Measurements from ENCODE around the gene ANGPTL4.
A peak's percentile ranks its signal among the peaks of the same experiment; 100 is the strongest.
"Not testable (repeated sequence)": the region's sequence is repeated elsewhere in the genome, so short reads cannot be mapped to it uniquely, and the experiment has no call there.

ANGPTL4 gene

DNA sequence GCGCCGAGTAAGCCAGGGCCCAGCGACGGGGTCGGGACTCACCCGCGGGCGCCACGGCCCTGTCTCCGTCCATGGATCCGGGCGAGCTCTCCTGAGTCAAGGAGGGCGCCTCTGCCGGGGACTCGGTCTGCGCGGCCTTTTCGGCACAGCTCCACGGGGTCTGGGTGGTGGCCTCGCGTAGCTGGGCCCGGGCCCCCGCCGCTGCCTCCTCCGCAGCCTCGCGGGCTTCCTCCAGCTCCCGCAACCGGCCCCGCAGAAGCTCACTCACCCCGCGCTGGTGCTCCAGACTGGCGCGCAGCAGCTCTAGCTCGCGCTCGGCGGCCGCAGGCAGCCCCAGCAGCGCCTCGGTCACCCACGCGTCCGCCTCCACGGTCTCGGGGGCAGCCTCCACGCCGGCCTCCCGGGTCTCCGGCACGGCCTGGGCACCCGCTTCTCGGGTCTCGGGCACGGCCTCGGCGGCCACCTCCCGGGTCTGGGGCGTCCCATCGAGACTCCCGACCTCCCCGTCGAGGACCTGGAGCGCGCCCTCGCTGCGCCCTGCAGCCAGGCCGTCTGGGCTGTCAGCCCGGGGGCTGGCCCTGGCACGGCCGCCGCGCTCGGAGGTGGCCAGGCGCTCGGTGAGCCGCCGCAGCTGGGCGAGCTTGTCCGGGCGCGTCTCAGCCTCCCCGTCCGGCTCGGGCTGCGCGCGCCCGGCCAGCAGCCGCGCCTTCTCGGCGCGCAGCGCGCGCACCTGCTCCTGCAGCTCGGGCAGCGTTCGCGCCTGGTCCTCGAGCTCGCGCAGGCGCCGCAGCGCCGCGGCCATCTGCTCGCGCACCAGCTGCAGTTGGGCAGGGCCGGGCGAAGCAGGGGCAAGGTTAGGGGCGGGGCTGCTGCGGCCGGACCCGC is 29.3 kb upstream of the ANGPTL4 start:
- DNase-seq (ENCODE audit: low read depth) = no peak

DNA sequence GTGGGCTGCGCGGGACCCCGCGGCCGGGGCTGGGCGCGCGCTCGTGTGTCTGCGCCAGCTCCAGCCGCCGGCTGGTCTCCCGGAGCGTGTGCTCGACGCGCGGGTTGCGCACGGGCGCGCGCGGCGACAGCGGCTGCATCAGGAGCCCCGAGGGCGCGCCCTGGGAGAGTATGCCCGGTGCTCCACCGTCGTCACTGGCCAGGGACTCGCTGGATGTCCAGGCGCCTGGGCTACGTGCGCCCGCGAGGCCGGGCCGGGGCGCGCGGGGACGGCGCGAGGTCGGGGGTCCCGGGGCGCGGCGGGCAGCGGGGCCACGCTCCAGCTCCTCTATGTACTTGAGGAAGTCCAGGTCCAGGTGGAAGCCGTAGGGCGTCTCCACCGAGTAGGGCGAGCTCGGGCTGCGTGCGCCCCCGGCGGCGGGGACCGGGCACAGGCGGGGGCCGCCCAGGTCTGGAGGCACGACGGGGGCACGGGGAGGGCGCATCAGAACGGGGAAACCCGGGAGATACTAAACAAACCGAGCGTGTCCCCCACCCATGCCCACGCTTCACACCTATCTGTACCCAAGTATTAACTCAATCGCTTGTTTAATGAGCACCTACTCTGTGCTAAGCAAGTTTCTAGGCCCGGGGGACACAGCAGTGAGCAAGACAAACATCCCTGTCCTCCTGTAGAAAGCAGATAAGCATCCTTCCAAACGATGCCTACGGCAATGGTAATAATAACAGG is 28.4 kb upstream of the ANGPTL4 start:
- DNase-seq (ENCODE audit: low read depth) = no peak

DNA sequence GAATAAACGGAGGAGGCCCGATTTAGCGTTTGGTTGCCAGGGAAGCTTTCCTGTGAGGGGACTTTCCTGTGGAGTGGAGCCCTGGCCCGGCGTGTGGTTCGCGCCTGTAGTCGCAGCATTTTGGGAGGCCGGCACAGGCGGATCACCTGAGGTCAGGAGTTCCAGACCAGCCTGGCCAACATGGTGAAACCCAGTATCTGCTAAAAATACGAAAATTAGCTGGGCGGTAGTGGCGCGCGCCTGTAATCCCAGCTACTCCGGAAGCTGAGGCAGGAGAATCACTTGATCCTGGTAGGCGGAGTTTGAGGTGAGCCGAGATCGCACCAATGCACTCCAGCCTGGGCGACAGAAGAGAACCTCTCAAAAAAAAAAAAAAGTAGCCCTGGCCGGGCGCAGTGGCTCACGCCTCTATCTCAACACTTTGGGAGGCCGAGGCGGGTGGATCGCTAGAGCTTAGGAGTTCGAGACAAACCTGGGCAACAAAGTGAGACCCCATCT is 27.8 kb upstream of the ANGPTL4 start:
- DNase-seq (ENCODE audit: low read depth) = no peak

DNA sequence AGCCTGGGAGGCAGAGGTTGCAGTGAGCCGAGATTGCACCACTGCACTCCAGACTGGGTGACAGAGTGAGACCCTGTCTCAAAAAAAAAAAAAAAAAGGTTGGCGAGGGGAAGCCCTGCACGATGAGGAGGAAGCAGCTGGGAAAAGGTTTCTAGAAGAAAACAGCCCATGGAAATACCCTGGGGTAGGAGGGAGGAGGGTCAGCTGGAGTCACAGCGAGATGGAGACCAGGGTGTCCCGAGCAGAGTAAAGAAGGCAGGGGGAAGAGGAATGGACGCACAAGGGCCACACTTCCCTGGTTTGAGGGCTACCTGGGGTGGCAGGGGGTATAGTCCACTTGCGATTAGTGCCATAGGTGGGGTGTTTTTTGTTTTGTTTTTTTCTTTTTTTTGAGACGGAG is 27.3 kb upstream of the ANGPTL4 start:
- no peak for DNase-seq (ENCODE audit: low read depth)

DNA sequence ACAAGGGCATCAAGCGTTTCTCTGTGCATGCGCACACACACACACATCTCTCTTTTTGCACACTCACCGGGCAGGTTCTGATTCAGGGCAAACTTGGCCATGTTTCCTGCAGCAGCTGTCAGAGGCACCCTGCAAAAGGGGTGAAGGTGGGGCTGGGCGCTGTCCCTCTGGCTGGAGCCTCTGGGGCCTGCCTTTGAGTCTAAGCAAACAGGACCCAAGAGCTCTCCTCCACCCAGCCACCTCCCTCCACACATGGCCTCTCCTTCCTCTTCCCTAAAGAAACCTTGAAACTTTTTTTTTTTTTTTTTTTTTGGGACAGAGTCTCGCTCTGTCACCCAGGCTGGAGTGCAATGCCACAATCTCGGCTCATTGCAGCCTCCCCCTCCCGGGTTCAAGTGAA is 26.2 kb upstream of the ANGPTL4 start:
- DNase-seq (ENCODE audit: low read depth) = no peak

DNA sequence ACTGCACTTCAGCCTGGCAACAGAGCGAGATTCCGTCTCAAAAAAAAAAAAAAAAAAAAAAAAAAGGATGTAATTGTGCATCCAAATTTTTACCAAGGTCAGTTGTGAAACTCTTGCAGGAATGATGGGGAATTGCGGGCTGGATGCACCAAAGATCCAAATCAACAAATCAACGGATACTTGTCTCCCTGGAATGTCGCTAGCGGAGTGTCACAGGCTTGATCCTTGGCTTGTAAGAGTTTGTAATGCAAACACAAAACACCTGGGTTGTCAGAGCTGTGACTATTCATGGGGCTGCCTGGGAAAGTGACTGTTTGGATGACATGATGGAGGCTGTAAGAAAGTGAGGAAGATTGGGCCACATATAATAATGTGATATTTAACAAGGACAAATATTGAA is 25.1 kb upstream of the ANGPTL4 start:
- DNase-seq (ENCODE audit: low read depth) = no peak

DNA sequence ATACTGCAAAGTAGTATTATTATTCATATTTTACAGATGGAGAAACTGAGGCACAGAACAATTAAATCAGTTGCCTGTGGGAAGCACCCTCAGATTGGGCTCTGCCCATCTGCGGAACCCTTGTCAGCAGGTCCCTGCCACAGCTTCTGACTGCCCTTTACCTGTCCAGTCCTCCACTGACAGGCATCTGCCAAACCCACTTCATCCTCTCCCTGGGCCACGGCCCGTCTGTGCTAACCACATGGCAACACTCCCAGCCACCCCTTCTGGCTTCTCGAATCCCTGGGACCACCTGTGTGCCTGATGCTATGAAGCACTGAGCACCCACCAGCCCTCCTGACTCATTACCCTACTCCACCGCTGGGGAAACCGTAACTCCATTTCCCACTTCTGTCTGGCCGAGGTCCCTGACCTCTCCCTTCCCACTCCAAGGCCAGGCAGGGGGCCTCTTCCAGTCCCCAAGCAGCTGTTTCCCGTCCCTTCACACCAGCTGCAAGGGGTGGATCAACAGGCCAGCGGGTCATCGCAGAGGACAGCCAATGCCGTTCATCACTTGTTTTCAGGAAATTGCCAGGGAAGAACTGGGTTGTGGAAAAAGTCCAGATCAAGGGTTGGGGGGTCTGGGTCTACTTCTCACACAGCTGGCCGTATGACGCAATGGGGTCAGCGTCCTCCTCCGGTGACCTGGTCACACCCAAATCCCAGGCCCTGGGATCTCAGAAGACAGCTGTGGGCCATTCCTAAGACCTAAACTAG is 23.4 kb upstream of the ANGPTL4 start:
- DNase-seq (ENCODE audit: low read depth) = no peak

DNA sequence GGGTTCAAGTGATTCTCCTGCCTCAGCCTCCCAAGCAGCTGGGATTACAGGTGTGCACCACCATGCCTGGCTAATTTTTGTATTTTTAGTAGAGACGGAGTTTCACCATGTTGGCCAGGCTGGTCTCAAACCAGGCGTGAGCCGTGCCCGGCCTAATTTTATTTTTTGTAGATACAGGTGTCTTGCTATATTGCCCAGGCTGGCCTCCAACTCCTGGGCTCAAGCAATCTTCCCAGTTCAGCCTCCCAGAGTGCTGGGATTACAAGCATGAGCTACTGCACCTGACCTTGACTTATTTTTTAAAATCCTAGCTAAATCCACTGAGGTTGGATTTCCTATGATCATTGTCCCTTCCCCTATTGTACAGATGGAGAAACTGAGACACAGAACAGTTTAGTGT is 22.5 kb upstream of the ANGPTL4 start:
- not testable (repeated sequence) for DNase-seq (ENCODE audit: low read depth)

DNA sequence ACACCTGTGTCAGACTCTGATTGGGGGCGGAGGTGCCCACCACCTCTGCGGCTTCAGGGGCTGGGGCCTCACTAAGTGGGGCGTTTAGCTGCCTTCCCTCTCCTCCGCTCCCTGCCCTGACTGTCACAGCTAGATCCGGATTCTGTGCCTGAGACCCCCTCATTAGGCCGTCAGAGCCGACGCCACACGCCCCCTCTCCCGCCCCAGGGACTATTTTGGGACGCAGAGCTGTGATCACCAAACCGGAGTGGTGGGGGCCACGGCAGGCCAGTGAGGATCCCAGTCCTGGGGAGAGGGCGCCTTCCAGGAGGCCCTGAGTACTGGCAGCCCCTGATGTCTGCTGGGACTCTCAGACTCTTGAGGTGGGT is 21.7 kb upstream of the ANGPTL4 start:
- DNase-seq (ENCODE audit: low read depth) = no peak

DNA sequence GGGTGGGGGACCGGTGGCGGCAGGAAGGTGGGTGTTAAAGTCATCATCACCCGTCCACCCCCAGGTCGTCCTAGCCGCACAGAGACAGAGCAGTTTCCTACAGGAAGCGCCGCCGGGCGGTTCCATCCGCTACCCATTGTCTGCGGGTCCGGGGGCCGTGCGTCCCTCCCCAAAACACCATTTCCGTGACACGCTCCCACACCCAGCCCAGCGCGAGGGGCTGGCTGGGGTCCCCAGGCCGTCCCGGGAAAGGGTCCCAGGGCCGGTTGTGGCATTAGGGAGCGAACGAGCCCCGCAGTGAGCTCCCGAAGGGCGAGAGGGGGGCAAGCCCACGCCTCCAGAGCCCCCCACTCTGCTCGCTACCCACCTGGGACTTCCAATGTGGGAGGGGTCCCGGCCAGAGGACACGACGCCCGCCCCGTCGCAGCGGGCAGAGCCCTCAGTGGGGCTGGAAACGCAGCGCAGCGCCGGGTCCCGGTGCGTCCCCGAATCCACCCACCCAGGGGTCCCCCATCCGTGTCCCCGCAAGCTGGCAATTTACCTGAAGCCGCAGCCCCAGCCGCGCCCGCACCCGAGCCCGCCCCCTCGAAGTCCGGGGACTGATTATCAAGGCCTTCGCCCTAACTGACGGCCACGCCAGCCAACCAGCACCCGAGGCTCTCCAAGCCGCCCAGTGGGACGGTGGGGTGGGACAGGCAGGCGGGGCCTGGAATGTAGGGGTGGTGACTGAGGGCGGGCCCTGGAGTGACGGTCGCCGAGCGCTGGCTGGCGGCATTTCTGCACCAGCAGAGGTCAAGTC is 21.1 kb upstream of the ANGPTL4 start, which contains the start of gene KANK3:
Gene KANK3, minus strand, starts transcription at position 579 of the 799 bp plus-strand sequence. CDS start 5,434 bp downstream, outside the sequence.
- DNase-seq (ENCODE audit: low read depth) = peak; percentile 89

DNA sequence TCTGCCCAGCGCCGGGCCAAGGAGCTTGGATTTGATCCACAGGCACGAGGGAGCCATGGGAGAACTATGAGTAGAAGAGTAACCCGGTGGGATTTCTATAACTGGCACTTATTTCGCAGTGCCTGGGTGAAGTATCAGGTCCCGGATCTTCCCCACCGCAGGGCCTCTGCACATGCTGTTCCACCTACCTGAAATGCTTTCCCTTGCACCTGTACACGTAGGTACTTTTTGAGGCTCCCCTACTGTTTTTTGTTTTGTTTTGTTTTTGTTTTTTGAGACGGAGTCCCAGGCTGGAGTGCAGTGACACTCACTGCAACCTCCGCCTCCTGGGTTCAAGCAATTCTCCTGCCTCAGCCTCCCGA is 20.5 kb upstream of the ANGPTL4 start:
- DNase-seq (ENCODE audit: low read depth) = no peak

DNA sequence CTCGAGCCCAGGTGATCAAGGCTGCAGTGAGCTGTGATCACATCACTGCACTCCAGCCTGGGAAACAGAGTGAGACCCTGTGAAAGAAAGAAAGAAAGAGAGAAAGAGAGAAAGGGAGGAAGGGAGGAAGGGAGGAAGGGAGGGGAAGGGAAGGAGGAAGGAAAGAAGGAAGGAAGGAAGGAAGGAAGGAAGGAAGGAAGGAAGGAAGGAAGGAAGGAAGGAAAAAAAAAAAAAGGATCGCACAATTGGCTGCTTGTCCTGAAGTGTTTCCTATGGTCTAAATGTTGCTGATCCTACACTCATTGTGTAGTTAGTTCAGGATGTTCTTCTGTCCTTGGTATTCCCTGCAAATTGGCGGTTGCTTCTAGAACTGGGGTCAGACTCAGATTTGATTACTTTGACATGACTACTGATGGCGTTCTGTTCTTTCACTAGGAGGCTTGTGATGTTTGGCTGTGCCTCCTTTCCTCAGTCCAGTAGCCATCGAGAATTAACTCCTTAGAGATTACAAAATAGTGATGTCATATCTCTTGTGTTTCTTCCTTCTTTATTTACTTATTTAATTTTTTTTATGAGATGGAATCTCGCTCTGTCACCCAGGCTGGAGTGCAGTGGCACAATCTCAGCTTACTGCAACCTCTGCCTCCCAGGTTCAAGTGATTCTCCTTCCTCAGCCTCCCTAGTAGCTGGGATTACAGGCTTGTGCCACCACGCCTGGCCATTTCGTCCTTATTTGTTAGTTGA is 14.2 kb upstream of the ANGPTL4 start:
- DNase-seq (ENCODE audit: low read depth) = not testable (repeated sequence)

DNA sequence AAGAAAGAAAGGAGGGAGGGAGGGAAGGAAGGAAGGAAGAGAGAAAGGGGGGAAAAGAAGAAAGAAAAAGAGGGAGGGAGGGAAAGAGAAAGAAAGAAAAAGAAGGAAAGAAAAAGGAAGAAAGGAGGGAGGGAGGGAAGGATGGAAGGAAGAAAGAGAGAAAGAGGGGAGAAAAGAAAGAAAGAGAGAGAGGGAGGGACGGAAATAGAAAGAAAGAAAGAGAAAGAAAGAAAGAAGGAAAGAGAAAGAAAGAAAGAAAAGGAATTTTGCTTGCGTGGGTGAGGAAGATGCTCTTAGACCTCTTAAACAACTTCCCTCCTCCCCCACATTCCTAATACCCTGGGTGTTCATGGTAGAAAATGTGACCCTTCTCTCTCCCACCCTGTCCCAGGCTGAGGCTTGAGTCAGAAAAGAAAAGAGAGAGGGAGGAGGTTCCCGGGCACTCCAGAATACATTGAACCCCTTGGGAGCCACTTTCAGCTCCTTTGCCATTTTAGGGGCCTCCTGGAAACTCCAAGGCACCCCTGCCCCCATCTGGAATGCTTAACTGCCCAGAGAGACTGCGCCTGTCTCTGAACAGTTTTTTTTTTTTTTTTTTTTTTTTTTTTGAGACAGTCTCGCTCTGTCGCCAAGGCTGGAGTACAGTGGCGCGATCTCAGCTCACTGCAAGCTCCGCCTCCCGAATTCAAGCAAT is 11.7 kb upstream of the ANGPTL4 start:
- no peak for DNase-seq (ENCODE audit: low read depth)

DNA sequence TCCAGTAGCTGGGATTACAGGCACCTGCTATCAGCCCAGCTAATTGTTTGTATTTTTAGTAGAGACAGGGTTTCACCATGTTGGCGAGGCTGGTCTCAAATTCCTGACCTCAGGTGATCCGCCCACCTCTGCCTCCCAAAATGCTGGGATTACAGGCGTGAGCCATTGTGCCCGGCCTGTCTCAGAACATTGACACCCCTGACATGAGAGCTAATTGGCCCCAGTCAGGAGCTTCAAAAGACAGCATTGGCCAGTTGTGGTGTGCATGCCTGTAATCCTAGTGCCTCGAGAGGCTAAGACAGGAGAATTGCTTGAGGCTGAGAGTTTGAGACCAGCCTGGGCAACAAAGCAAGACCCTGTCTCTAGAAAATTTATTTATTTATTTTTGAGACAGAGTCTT is 11.1 kb upstream of the ANGPTL4 start:
- not testable (repeated sequence) for DNase-seq (ENCODE audit: low read depth)

DNA sequence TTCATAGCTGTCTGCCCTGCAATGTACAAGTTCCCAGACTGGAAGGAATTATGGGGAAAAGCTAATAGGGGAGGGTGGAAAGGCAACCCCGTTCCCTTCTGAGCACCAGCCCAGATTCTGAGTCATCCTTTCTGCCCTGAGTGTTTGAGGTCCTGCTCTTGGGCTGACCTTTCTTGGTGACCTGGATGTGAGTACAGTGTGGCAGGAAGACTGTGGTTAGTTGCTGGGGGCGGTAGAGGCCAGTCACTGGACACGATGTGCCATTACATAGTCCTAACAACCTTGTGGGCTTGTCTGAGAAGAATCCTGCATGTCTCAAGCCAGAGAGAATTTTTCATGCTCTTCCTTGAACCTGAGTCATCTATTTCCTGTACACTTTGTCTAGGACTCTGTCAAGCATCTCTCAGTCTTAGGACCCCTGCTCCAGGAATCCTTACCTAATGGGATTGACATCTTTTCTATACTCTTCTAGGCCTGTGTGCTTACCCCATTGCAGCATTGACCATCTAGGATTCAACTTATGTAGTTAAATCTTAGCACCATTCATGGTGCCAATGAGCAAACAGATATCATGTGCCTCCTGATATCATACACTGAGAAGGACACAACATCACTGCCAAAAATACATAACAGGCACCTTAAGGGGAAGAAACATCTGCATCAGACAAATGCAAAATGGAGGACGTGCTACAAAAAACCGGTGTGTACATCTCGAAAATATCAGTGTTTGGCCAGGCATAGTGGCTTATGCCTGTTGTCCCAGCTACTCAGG is 8.1 kb upstream of the ANGPTL4 start:
- no peak for DNase-seq (ENCODE audit: low read depth)

DNA sequence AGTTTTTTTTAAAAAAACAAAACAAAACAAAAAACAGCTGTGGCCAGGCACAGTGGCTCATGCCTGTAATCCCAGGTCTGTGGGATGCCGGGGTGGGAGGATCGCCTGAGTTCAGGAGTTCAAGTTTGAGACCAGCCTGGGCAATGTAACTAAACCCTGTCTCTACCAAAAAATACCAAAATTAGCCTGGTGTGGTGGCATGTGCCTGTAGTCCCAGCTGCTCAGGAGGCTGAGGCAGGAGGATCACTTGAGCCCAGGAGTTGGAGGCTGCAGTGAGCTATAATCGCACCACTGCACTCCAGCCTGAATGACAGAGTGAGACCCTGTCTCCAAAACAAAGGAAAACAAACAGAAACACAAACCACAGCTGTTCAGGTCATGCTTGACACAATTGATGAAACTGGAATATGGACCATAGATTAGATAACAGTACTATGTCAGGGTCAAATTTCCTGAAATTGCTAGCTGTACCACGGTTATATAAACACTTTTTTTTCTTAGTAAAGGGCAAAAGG is 6.9 kb upstream of the ANGPTL4 start:
- DNase-seq (ENCODE audit: low read depth) = no peak

DNA sequence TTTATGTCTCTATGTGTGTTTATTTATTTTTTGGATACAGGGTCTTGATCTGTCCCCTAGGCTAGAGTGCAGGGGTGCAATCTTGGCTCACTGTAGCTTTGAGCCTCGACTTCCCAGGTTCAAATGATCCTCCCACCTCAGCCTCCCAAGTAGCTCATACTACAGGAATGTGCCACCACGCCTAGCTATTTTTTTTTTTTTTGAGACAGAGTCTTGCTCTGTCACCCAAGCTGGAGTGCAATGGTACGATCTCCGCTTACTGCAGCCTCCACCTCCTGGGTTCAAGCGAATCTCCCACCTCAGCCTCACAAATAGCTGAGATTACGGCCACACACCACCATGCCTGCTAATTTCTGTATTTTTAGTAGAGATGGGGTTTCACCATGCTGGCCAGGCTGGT is 5.0 kb upstream of the ANGPTL4 start:
- no peak for DNase-seq (ENCODE audit: low read depth)

DNA sequence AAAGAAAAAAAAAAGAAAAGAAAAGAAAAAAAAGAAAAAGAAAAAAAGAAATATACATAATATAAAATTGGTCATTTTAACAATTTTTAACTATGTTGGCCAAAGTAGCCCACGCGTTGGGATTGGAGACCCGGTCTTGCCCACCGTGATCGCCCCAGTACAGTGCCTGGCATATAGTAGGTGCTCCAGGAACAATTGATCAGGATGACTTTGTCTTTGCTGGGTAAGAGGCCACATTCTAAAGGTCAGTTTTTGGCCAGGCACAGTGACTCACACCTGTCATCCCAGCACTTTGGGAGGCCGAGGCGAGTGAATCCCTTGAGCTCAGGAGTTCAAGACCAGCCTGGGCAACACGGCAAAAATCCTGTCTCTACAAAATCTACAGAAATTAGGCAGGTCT is 3.8 kb upstream of the ANGPTL4 start:
- no peak for DNase-seq (ENCODE audit: low read depth)

Measured in activated T-helper 9 cell treated with anti-CD3 and anti-CD28 coated beads, Interleukin-2, amount 50 U/mL, for 16 hours (primary cell).